Brain microvascular endothelial cell (primary cell): ENCODE data around the gene KLHL29.
A peak's percentile ranks its signal among the peaks of the same experiment; 100 is the strongest.

Experiments
- DNase-seq: peaks from one replicate; pipeline ENCODE4 v3.0.0-alpha.2; 2020
- H3K27ac ChIP-seq: fragments of 250-450 bp; sonication (Bioruptor Pico); 2 replicates; pipeline ENCODE4 v1.5.1; 2020; ENCODE audit warnings: mild to moderate bottlenecking, moderate library complexity
- H3K27me3 ChIP-seq: fragments of 250-450 bp; sonication (Bioruptor Pico); replicated peaks from 2 replicates; pipeline ENCODE4 v1.5.1; 2020; ENCODE audit warnings: mild to moderate bottlenecking
- H3K36me3 ChIP-seq: fragments of 250-450 bp; sonication (Bioruptor Pico); replicated peaks from 2 replicates; pipeline ENCODE4 v1.5.1; 2020; ENCODE audit warnings: mild to moderate bottlenecking
- H3K4me3 ChIP-seq: 2 replicates; pipeline ENCODE4 v1.5.1; 2011; ENCODE audit warnings: low read depth, mild to moderate bottlenecking, control low read depth, low read length, moderate library complexity
- in situ Hi-C: cut with HindIII; loops from 2 replicates; pipeline ENCODE4 v1.10.0; 2017; ENCODE audit warnings: low sequenced_read_pairs, low pct_ligation_motif_present
- TF ChIP-seq, protein P1 (sequence below): IDR thresholded peaks from 2 replicates; pipeline ENCODE4 v1.5.1; 2011; ENCODE audit warnings: low read depth, mild to moderate bottlenecking, moderate library complexity, low read length, control low read depth, inconsistent platforms; ENCODE audit errors: missing control alignments

Gene KLHL29

DNA sequence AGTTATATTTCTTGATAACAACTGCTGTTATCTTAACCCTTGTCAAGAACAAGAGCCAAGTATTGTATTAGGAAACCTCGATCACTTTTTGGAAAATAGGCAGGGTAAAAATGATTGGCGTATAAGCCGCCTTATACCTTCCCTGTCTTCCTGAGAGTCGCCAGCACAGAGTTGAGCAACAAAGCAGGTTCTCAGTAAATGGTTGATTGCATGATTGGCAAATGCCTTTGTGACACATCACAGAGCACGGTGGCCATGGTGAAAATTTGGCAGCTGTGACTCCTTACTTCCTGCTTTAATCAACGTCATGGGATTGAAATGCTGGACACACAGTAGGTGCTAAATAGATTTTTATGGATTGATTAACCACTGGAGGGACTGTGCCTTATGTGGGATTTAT, 3.9 kb upstream of the KLHL29 start:
- no peaks in the 10 kb centered on the region for H3K36me3 ChIP-seq
- no peak overlapping the region for H3K4me3 ChIP-seq
- H3K27me3 ChIP-seq = no peaks in the 10 kb centered on the region
- in situ Hi-C loops = no loop called here
- peak; percentile 87 for DNase-seq
- peak overlapping the region; percentile 36 for H3K27ac ChIP-seq
- TF ChIP-seq, protein P1, sequence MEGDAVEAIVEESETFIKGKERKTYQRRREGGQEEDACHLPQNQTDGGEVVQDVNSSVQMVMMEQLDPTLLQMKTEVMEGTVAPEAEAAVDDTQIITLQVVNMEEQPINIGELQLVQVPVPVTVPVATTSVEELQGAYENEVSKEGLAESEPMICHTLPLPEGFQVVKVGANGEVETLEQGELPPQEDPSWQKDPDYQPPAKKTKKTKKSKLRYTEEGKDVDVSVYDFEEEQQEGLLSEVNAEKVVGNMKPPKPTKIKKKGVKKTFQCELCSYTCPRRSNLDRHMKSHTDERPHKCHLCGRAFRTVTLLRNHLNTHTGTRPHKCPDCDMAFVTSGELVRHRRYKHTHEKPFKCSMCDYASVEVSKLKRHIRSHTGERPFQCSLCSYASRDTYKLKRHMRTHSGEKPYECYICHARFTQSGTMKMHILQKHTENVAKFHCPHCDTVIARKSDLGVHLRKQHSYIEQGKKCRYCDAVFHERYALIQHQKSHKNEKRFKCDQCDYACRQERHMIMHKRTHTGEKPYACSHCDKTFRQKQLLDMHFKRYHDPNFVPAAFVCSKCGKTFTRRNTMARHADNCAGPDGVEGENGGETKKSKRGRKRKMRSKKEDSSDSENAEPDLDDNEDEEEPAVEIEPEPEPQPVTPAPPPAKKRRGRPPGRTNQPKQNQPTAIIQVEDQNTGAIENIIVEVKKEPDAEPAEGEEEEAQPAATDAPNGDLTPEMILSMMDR = no peak

DNA sequence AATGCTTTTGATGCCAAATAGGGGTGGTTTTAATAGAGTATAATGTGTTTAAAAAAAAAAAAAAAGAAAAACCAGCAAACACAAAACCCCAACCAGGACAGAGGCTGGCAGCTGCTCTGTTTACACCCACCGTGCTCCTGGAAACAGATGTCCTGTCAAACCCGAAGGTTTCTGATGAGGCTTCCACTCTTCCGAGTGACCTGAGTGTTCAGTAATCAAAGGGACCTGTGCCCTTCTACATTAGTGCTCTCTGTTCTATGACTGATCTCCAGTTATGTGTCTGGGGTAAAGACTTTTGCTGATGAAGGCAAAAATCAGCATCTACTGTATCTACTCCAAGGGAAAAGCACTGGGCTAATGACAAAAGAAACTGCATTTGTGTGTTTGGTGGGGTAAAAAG, 3.5 kb upstream of the KLHL29 start:
- Histone ChIP-seq H3K36me3 (no peaks in the 10 kb centered on the region), H3K4me3 (no peak overlapping the region), H3K27ac (no peak overlapping the region), H3K27me3 (no peaks in the 10 kb centered on the region)
- in situ Hi-C loops = no loop called here
- TF ChIP-seq, protein P1 = no peak
- no peak for DNase-seq

DNA sequence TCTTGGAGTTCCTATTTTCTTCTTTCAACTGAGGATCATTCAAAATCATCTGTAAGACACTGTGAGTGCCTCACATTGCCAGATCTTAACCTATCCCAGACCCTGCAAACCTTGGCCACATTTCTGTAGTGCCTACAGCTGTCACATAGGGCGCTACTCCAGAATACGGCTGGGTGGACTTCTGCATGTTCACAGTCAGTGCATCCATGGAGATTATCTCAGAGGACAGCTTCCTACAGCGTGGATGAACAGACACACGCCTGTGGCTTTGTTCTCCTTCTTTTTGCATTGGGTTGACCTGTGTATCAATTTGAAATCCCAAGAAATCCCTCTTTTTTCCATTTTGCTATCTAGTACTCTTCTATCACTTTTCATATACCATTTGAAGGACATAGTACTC, 1.9 kb upstream of the KLHL29 start:
- DNase-seq = no peak
- TF ChIP-seq, protein P1 = no peak
- in situ Hi-C loops = no loop called here

DNA sequence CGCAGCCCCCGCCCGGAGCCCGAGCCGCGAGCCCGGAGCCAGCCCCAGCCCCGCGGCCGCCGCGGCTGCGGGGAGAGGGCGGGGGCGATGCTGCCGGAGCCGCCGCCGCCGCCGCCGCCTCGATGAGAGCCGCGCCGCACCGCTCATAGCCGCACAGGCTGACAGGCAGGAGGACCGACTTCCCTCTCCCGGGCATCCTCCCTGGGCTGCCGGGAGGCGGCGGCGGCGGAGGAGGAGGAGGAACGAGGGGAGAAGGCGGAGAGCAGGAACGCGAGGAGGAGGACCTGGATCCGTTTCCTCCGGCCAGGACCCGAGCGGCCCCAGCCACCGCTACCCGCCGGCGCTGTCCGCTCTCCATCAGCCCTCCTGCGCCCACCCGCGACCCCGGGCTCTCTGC, 370 bp downstream of the KLHL29 start:
- Histone ChIP-seq H3K36me3 (no peaks in the 10 kb centered on the region), H3K4me3 (peak overlapping the region; percentile 59), H3K27me3 (no peaks in the 10 kb centered on the region), H3K27ac (peak overlapping the region; percentile 0)
- in situ Hi-C loops = no loop called here
- DNase-seq = no peak
- TF ChIP-seq, protein P1 = peak; percentile 20

More for the DNA sequence above, 1.9 kb upstream of the KLHL29 start:
- H3K36me3 ChIP-seq = no peaks in the 10 kb centered on the region
- no peaks in the 10 kb centered on the region for H3K27me3 ChIP-seq
- no peak overlapping the region for H3K4me3 ChIP-seq
- H3K27ac ChIP-seq = no peak overlapping the region

DNA sequence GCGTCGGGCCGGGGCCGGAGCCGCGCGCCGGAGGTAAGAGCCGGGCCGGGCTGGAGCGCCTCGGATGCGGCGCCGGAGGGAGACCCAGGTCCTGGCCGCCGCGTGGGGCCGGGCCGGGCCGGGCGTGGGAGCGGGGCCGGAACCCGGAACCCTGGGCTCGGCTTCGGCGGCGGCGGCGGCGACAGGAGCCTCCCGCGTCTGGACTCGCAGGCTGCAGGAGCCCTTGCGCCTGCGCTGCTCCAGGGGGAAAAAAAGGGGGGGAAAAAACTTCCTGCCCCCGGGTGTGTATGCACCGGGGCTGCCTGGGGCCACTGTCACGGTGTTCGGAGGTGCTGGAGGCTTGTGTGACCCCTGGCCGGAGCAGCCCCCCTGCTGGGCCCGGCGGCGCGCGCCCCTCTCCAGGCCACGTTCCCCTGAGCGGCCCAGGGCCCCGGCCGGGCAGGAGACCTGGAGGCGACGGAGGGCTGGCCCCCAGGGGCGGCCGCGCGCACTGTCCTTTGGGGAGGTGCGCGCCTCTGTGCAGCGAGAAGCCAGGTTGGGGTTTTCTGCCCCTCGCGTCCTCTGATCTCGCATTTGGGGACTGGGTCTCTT, 864 bp downstream of the KLHL29 start:
- H3K27ac ChIP-seq = peak overlapping the region; percentile 0
- H3K36me3 ChIP-seq = no peaks in the 10 kb centered on the region
- DNase-seq = no peak
- no peaks in the 10 kb centered on the region for H3K27me3 ChIP-seq
- peak overlapping the region; percentile 59 for H3K4me3 ChIP-seq
- in situ Hi-C loops = no loop called here
- TF ChIP-seq, protein P1 = no peak
